CD4-positive, alpha-beta T cell (primary cell): Measurements from ENCODE around the gene POLG2. TPM values are rescaled to one million over a fixed set of nuclear protein-coding genes. Genes with fewer than 3 reads are reported as not detected.
A peak's percentile ranks its signal among the peaks of the same experiment; 100 is the strongest.

Experiments used
- microRNA-seq: library from miRNA; unstranded; fragments of <30 nt; microRNA quantifications from one replicate; pipeline ENCODE4 v1.2.0, GENCODE V29; 2021; ENCODE audit warnings: borderline microRNAs expressed, borderline replicate concordance
- total RNA-seq, 174 experiments: library from RNA in 2 of 174; stranded (reverse) in 2 of 174; gene quantifications; one replicate each; pipeline ENCODE4 v1.2.3 and lab custom pipeline; 2021 to 2026

POLG2 gene
- total RNA-seq, 2 experiments from 2014 or later: 32.8 to 34.1 TPM

Small RNA genes lying within 50 kb of the gene (microRNA-seq; reads per million reads assigned to microRNA genes)
- gene MIR3064 (7.9 reads per million, percentile 35 among the genes with 10 or more reads in this experiment), gene MIR5047 (not detected)

Other genes with a start within 250 kb of the POLG2 start
- 1 to 10 TPM; 8.6 to 8.9 TPM for gene TEX2, start 233.8 kb downstream of the POLG2 start, total RNA-seq
- gene PECAM1, start 106.2 kb downstream of the POLG2 start, total RNA-seq: 10 to 100 TPM; 20.6 to 20.8 TPM
- under 1 TPM in 1 of 2 experiments, not detected in 1; 0.30 TPM for gene MILR1, start 47.9 kb downstream of the POLG2 start, total RNA-seq
- 1,000 to 10,000 TPM; 2,388 to 2,534 TPM for gene DDX5, start 9.2 kb upstream of the POLG2 start, total RNA-seq
- gene CEP95, start 9.9 kb upstream of the POLG2 start, total RNA-seq: 100 to 1,000 TPM; 256 to 269 TPM
- gene SMURF2, start 165.3 kb upstream of the POLG2 start, total RNA-seq: 10 to 100 TPM; 28.0 to 29.7 TPM